Stimulated activated CD8-positive, alpha-beta memory T cell treated with anti-CD3 and anti-CD28 coated beads, Interleukin-15, amount 100 ng/mL, for 24 hours (primary cell): ENCODE results near the gene DVL1.

Experiments
- DNase-seq: peaks from one replicate; pipeline ENCODE4 v3.0.0-alpha.2; 2020; ENCODE audit warnings: low read depth

Gene DVL1

DNA sequence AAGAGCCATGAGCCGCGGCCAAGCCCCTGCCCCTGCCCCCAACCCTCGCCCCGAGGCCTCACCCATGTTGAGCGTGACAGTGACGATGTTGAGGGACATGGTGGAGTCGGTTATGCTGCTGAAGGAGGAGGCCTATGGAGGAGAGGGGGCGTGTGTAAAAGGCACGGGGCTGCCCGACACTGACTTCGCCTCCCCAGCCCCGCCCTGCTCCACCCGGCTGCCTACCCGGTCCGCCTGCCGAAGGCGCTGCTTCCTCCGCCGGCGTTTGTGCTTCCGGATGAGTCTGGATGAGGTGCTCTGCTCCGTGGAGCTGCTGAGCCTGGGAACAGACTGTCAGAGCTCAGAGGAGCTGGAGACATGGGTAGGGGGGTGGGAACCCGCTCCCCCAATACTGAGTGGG, 9.0 kb downstream of the DVL1 start:
- DNase-seq = no peak

DNA sequence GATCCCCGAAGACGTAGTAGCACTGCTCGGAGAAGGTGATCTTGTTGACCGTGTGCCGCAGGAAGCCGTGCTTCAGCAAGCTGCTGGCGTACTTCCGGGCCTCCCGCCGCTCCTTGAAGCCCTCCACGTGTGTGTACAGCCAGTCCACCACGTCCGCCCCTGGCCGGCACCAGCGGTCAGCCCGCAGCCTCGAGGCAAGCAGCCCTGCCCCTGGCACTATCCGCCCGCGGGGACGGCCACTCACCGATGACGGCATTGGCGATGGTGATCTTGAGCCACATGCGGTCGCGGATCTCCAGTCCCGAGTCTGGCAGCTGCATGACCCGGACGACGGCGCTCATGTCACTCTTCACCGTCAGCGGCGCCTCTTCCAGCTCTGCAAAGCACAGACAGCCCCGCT, 10.9 kb downstream of the DVL1 start:
- DNase-seq = no peak

DNA sequence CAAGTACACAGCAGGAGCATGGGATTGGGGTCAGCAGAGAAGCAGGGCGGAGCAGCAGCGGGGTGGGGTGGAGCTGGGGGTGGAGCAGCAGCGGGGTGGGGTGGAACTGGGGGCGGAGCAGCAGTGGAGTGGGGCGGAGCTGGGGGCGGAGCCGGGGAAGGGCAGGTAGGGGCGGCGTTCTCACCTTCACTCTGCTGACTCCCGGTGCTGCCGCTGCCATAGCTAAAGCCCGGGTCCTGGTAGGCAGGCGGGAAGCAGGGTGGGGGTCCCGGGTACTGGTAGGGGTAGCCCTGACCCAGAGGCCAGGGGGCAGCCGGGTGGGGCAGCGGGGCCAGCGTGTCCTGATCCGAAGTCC, 11.4 kb downstream of the DVL1 start:
- no peak for DNase-seq

DNA sequence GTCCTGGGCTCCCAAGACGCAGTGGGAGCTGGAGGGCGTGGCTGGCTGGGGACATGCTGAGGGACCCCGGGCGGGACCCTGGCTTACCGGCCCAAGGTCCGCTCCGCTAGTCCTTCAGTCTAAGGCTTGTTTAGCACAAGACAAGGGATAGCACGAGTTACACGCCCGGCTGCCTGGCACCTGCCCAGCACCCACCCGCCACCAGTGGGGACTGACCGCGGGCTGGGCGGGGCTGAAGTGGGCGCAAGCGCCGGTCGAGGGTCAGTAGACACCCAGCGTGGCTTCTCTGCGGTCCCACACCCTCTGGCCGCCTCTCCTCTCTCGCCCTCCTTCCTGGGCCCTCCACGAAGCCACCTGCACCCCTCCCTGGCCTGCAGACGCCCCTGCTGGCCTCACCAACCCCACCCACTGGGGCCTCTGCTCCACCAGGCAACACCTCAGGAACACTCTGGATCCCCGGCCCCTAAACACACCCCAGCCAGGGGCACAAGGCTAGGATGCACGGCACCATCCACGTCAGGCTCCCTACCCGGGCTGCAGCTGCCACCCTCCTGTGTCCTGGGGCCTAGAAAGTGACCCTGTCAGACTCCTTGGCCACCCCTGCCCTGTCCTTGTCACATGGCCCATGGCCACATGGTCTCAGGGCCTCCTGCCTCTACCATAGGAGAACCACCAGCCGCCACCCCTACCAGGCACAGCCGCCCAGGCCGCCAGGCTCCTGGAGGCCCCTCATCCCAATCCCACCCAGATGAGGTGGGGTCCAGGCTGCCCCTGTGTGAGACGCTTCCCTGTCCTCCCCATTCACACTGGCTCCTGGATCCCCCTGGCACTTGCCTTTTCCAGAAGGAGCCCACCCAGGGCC, 12.1 kb downstream of the DVL1 start:
- no peak for DNase-seq

DNA sequence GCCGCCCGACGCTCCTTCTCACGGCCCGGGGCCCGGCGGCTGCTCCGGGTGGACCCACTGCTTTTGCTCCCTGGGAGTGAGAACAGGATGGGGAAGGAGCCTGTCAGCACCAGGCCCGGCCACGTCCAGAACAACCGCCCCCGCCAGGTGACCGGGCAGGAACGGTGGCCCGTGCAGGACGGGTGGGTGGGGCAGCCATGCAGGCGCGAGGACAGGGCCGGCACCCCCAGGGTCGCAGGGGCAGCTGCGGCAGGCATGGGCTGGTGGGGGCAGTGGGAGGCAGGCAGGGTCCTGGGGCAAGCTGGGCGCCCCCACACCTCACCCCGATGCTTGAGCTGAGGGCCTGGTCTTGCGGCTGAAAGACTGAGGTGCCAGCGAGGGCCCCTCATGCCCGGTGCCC, 12.8 kb downstream of the DVL1 start:
- DNase-seq = no peak

DNA sequence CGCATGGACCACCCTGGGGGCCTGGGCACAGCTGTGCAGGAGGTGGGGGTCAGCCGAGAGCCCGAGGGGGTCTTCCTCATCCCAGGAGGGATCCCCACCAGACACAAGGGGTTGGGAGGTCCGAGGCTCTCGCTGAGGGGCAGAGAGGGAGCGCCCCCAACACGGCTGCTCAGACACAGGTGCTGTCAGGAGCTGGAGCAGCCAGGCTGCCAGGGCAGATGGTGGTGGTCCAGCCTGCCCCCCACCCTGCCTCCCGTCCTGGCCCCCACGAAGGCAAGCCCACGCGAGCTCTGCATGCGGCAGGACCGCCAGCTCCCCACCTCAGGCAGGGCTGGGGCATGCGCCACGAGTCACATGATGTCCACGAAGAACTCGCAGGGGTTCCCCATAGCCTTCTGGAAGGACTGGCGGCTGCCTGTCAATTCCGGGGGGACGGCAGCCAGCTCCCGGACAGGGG, 13.4 kb downstream of the DVL1 start:
- DNase-seq = no peak

DNA sequence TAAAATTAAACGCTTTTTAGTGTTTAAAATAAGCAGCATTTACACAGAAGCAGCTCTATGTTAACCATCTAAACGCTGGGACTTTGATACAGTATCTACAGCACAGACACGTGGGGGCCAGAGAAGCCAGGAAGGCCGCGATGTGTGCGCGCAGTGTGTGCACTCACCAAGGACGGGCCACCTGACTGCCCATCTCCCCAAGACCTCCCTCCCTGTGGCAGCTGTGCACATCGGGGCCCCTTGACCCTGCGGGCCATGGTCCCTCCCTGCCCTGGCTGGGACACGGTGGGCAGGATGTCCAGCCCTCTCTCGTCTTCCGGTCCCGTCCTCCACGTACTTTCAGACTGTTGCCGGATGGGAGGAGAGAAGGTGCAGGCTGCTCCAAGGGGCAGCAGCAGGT, 13.9 kb downstream of the DVL1 start:
- DNase-seq = no peak

DNA sequence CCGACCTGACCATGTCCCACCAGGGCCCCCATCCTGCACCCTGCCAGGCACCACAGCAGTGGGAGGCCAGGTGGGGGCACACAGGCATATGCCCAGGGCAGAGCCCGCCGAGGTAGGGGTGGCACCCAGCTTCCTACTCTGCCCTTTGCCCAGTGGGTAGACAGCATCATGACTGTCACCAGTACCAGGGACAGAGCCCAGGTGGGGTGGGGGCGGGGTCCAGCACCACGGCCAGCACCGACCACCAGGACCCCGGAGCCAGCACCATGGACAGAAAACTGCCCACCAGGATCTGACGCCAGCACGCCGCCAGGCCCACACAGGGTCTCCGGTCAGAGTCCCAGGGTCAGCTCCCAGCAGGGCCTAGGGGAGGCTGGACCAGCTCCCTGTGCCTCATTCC, 14.4 kb downstream of the DVL1 start:
- DNase-seq = no peak

DNA sequence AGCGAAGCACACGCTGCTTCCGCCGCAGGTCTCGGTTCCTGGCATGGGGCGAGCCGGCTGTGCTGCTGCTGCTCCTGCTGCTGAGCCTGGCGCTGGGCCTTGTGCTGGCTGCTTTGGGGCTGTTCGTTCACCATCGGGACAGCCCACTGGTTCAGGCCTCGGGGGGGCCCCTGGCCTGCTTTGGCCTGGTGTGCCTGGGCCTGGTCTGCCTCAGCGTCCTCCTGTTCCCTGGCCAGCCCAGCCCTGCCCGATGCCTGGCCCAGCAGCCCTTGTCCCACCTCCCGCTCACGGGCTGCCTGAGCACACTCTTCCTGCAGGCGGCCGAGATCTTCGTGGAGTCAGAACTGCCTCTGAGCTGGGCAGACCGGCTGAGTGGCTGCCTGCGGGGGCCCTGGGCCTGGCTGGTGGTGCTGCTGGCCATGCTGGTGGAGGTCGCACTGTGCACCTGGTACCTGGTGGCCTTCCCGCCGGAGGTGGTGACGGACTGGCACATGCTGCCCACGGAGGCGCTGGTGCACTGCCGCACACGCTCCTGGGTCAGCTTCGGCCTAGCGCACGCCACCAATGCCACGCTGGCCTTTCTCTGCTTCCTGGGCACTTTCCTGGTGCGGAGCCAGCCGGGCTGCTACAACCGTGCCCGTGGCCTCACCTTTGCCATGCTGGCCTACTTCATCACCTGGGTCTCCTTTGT, 15.5 kb downstream of the DVL1 start:
- no peak for DNase-seq

DNA sequence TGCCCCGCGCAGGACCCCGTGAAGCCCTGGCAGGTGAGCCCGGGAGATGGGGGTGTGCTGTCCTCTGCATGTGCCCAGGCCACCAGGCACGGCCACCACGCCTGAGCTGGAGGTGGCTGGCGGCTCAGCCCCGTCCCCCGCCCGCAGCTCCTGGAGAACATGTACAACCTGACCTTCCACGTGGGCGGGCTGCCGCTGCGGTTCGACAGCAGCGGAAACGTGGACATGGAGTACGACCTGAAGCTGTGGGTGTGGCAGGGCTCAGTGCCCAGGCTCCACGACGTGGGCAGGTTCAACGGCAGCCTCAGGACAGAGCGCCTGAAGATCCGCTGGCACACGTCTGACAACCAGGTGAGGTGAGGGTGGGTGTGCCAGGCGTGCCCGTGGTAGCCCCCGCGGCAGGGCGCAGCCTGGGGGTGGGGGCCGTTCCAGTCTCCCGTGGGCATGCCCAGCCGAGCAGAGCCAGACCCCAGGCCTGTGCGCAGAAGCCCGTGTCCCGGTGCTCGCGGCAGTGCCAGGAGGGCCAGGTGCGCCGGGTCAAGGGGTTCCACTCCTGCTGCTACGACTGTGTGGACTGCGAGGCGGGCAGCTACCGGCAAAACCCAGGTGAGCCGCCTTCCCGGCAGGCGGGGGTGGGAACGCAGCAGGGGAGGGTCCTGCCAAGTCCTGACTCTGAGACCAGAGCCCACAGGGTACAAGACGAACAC, 16.3 kb downstream of the DVL1 start:
- no peak for DNase-seq

DNA sequence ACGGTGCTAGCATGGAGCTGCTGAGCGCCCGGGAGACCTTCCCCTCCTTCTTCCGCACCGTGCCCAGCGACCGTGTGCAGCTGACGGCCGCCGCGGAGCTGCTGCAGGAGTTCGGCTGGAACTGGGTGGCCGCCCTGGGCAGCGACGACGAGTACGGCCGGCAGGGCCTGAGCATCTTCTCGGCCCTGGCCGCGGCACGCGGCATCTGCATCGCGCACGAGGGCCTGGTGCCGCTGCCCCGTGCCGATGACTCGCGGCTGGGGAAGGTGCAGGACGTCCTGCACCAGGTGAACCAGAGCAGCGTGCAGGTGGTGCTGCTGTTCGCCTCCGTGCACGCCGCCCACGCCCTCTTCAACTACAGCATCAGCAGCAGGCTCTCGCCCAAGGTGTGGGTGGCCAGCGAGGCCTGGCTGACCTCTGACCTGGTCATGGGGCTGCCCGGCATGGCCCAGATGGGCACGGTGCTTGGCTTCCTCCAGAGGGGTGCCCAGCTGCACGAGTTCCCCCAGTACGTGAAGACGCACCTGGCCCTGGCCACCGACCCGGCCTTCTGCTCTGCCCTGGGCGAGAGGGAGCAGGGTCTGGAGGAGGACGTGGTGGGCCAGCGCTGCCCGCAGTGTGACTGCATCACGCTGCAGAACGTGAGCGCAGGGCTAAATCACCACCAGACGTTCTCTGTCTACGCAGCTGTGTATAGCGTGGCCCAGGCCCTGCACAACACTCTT, 17.0 kb downstream of the DVL1 start:
- no peak for DNase-seq

DNA sequence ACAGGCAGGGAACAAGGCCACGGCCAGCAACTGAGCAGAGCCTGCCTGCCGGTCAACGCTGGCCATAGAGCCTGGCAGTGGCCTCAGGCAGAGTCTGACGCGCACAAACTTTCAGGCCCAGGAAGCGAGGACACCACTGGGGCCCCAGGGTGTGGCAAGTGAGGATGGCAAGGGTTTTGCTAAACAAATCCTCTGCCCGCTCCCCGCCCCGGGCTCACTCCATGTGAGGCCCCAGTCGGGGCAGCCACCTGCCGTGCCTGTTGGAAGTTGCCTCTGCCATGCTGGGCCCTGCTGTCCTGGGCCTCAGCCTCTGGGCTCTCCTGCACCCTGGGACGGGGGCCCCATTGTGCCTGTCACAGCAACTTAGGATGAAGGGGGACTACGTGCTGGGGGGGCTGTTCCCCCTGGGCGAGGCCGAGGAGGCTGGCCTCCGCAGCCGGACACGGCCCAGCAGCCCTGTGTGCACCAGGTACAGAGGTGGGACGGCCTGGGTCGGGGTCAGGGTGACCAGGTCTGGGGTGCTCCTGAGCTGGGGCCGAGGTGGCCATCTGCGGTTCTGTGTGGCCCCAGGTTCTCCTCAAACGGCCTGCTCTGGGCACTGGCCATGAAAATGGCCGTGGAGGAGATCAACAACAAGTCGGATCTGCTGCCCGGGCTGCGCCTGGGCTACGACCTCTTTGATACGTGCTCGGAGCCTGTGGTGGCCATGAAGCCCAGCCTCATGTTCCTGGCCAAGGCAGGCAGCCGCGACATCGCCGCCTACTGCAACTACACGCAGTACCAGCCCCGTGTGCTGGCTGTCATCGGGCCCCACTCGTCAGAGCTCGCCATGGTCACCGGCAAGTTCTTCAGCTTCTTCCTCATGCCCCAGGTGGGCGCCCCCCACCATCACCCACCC, 17.9 kb downstream of the DVL1 start, which contains the start of gene TAS1R3:
TSS of gene TAS1R3 (plus strand) at position 213 of the 898 bp plus-strand sequence. CDS start at position 279, 66 bp downstream.
- DNase-seq = no peak

DNA sequence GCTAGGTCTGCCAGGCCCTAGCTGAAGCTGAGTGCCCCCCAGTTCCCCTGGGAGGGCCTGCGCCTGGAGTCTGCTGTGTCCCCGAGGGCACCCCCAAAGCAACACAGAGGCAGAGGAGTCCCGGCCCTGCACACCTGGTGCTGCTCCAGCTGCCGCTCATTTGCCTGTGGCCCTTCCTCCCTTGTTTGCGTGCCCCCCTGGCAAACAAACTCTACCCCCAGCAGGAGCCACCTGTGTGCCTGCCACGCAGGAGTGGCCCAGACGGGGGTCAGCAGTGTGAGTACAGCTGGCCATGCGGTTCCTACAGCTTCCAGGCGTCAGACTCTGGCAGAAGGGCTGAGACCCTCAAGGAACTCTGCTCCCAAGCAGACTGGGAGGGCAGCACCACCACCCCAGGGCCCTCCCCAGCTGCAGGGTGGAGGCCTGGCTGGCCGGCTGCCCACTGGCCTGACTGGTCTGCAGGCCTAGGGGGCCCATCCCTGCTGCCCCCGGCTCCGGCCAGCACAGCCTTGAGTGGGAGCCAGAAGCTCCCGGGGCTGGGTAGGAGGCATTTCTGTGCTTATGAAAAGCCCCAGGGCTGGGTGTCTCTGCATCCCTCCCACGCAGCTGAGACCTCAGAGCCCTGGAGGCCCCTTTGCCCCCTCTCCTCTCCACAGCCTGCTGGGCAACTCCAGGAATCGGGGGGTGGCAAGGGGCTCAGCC, 18.7 kb downstream of the DVL1 start:
- DNase-seq = no peak

DNA sequence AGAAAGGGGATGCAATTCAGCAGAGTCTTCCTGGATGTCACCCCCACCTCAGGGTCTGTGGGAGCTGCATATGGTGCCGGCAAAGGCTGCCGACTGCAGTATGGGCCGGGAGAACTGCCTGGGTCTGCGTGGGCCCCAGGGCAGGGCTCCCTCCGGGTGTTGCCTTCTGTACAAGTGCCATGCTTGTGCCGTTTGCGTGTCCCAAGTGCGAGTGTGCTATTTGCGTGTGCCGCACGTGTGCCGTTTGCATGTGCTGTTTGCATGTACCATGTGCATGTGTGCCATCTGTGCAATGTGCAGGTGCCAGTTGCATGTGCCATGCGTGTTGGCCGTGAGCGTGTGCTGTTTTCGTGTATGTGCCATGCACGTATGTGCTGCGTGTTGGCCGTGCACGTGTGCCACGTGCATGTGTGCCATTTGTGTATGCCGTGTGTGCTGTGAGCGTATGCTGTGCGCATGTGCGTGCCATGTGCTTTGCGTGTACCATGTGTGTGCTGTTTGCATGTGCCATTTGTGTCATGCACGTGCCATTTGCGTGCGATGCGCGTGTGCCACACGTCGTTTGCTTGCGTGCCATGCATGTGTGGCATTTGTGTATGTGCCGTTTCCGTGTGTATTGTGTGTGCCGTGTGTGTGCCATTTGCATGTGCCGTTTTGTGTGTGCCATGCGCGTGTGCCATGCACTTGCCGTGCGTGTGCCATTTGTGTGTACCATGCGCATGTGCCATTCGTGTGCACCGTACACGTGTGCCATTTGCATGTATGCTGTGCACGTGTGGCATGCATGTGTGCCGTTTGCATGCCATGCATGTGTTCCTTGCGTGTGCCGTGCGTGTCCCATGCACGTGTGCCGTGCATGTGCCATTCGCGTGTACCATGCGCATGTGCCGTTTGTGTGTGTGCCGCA, 19.7 kb downstream of the DVL1 start:
- DNase-seq = no peak

DNA sequence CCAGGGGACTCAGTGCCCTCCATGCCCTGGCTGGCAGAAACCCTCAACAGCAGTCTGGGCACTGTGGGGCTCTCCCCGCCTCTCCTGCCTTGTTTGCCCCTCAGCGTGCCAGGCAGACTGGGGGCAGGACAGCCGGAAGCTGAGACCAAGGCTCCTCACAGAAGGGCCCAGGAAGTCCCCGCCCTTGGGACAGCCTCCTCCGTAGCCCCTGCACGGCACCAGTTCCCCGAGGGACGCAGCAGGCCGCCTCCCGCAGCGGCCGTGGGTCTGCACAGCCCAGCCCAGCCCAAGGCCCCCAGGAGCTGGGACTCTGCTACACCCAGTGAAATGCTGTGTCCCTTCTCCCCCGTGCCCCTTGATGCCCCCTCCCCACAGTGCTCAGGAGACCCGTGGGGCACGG, 21.0 kb downstream of the DVL1 start:
- DNase-seq = no peak

DNA sequence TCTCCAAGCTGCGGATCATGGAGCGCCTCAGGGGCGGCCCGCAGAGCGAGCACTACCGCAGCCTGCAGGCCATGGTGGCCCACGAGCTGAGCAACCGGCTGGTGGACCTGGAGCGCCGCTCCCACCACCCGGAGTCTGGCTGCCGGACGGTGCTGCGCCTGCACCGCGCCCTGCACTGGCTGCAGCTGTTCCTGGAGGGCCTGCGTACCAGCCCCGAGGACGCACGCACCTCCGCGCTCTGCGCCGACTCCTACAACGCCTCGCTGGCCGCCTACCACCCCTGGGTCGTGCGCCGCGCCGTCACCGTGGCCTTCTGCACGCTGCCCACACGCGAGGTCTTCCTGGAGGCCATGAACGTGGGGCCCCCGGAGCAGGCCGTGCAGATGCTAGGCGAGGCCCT, 21.9 kb downstream of the DVL1 start:
- DNase-seq = no peak

DNA sequence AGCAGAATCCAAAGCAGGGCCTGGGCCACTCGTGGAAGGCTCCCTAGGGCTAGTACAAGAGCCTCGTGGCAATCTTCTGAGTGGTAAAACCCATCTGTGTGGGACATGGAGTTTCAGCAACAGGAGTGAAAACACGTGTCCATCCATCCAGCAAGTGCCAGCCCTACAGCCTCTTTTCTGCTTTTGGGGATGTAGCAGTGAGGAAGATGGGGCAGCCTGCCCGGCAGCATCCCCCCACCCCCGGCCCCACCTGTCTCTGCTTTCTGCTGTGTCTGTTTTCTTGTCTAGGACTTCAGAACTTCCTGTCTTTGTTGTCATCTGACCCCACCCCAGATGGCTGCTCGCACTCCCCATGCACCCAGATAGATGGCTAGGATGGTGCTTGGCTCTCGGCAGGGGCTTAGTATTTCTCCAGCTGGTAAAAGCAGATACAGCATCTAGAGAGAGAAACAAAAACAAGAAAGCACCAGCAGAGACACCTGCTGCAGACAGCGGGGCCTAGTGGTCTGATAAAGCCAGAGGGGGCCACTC, 23.1 kb downstream of the DVL1 start:
- DNase-seq = no peak

DNA sequence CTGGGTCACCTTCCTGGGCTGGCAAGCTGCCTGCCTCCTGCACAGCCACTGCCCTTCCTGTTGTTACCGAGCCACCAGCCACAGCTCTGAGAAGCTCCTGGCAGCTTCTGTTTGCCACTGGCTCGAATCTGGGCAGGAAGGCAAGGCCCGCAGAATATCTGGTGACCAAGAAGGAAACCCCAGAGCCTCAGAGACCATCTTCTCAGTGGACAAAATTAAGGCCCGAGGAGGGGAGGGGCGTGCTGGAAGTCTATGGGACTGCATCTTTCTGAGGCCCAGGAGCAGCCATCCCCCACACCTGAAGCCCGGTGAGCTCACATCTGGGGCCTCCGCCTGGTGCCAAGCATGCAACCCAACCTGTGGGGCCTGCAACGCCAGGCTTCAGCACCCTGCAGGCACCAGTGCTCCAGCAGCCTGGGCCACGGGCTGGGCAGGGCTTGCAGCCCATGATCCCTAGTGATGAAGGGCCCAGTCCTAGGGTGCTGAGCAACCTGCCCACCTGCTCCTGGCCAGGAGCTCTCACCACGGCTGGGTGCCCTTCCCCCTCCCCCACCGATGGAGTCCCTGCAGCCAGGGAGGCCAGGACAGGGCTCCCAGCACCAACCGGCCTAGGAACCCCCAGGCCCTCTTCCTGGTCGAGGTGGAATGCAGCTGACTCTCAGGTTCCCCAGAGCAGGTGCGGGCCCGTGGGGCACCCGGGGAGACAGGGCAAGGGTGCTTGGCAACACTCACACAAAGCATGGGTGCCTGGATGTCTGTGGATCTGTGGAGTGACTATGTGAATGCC, 23.7 kb downstream of the DVL1 start:
- DNase-seq = no peak
